Posterior cingulate gyrus (tissue), 11 donors: ENCODE results near the gene CDKN1A.
"Not testable (repeated sequence)": the region's sequence is repeated elsewhere in the genome, so short reads cannot be mapped to it uniquely, and the experiment has no call there.

Source experiments
- DNase-seq, 10 donors: peaks; one replicate each; pipeline versions ENCODE4 v3.0.0 to v3.0.0-alpha.2; 2020 to 2021; ENCODE audit warnings: mixed read lengths in 3 of 10
- intact Hi-C: fragments of 100-400 bp; cut with DNase I; formaldehyde crosslinking; loops from one replicate; pipeline ENCODE4 v1.15.1; 2023

CDKN1A gene

GRCh38 chr6:36692220-36692619 is 13.7 kb downstream of the CDKN1A start:
- no peak for DNase-seq
- intact Hi-C loops, result no loop called here

- peak in 1 of 10 donors; percentile 65 for DNase-seq
- intact Hi-C loops, result no loop called here
Measured at GRCh38 chr6:36692861-36693702, 14.6 kb downstream of the CDKN1A start.

- no peak for DNase-seq
- intact Hi-C loops, result no loop called here
Measured at GRCh38 chr6:36694616-36695015, 16.1 kb downstream of the CDKN1A start.

- intact Hi-C loops, result no loop called here
- no peak for DNase-seq
Measured at GRCh38 chr6:36695414-36695813, 16.9 kb downstream of the CDKN1A start.

- intact Hi-C loops, result no loop called here
- DNase-seq, result no peak
Measured at GRCh38 chr6:36697481-36697903, 19.0 kb downstream of the CDKN1A start, which contains the start of gene RAB44. Gene RAB44 (plus strand): TSS chr6:36697826. CDS start chr6:36704236, 6,410 bp downstream.

GRCh38 chr6:36698196-36698595 is 19.7 kb downstream of the CDKN1A start:
- no peak for DNase-seq

GRCh38 chr6:36698871-36699271 is 20.4 kb downstream of the CDKN1A start:
- no peak for DNase-seq

More at GRCh38 chr6:36698196-36698595, 19.7 kb downstream of the CDKN1A start:
- intact Hi-C loops, result no loop called here

GRCh38 chr6:36699348-36699747 is 20.8 kb downstream of the CDKN1A start:
- intact Hi-C loops, result no loop called here
- DNase-seq, result no peak

More at GRCh38 chr6:36698871-36699271, 20.4 kb downstream of the CDKN1A start:
- intact Hi-C loops, result no loop called here

GRCh38 chr6:36700071-36700812 is 21.7 kb downstream of the CDKN1A start:
- intact Hi-C loops, result no loop called here

GRCh38 chr6:36700831-36701230 is 22.3 kb downstream of the CDKN1A start:
- intact Hi-C loops, result no loop called here
- DNase-seq, result no peak

More at GRCh38 chr6:36700071-36700812, 21.7 kb downstream of the CDKN1A start:
- DNase-seq, result no peak

GRCh38 chr6:36701401-36701991 is 23.0 kb downstream of the CDKN1A start:
- intact Hi-C loops, result no loop called here
- DNase-seq, result peak in 1 of 10 donors; percentile 53

GRCh38 chr6:36702656-36703055 is 24.1 kb downstream of the CDKN1A start:
- intact Hi-C loops, result no loop called here
- DNase-seq, result peak in 1 of 10 donors; percentile 41

- no peak for DNase-seq
- intact Hi-C loops, result no loop called here
Measured at GRCh38 chr6:36703081-36703606, 24.6 kb downstream of the CDKN1A start.

- intact Hi-C loops, result no loop called here
- peak in 1 of 10 donors; percentile 70 for DNase-seq
Measured at GRCh38 chr6:36703982-36704381, 25.5 kb downstream of the CDKN1A start.

GRCh38 chr6:36704961-36705577 is 26.6 kb downstream of the CDKN1A start:
- intact Hi-C loops, DNase-seq: not testable (repeated sequence)

- intact Hi-C loops, result no loop called here
- DNase-seq, result no peak
Measured at GRCh38 chr6:36706339-36706738, 27.8 kb downstream of the CDKN1A start.

GRCh38 chr6:36712816-36713215 is 34.3 kb downstream of the CDKN1A start:
- intact Hi-C loops, result no loop called here

GRCh38 chr6:36713846-36714245 is 35.3 kb downstream of the CDKN1A start:
- intact Hi-C loops, result no loop called here
- DNase-seq, result peak in 1 of 10 donors; percentile 9

More at GRCh38 chr6:36712816-36713215, 34.3 kb downstream of the CDKN1A start:
- no peak for DNase-seq

- peak in 2 of 10 donors; percentile 44 to 61 for DNase-seq
- intact Hi-C loops, result no loop called here
Measured at GRCh38 chr6:36714511-36714910, 36.0 kb downstream of the CDKN1A start.

GRCh38 chr6:36715469-36715868 is 37.0 kb downstream of the CDKN1A start:
- intact Hi-C loops, result no loop called here
- DNase-seq, result peak in 2 of 10 donors; percentile 56 to 64
